Brain microvascular endothelial cell (primary cell): ENCODE data around the gene MTCP1.

ENCODE experiments used
- DNase-seq: peaks from one replicate; pipeline ENCODE4 v3.0.0-alpha.2; 2020
- H3K27ac ChIP-seq: fragments of 250-450 bp; sonication (Bioruptor Pico); 2 replicates; pipeline ENCODE4 v1.5.1; 2020; ENCODE audit warnings: mild to moderate bottlenecking, moderate library complexity
- H3K27me3 ChIP-seq: fragments of 250-450 bp; sonication (Bioruptor Pico); replicated peaks from 2 replicates; pipeline ENCODE4 v1.5.1; 2020; ENCODE audit warnings: mild to moderate bottlenecking
- H3K36me3 ChIP-seq: fragments of 250-450 bp; sonication (Bioruptor Pico); replicated peaks from 2 replicates; pipeline ENCODE4 v1.5.1; 2020; ENCODE audit warnings: mild to moderate bottlenecking
- H3K4me3 ChIP-seq: 2 replicates; pipeline ENCODE4 v1.5.1; 2011; ENCODE audit warnings: low read depth, mild to moderate bottlenecking, control low read depth, low read length, moderate library complexity
- in situ Hi-C: cut with HindIII; loops from 2 replicates; pipeline ENCODE4 v1.10.0; 2017; ENCODE audit warnings: low sequenced_read_pairs, low pct_ligation_motif_present
- TF ChIP-seq, protein P1 (sequence below): IDR thresholded peaks from 2 replicates; pipeline ENCODE4 v1.5.1; 2011; ENCODE audit warnings: low read depth, mild to moderate bottlenecking, moderate library complexity, low read length, control low read depth, inconsistent platforms; ENCODE audit errors: missing control alignments

MTCP1 gene

DNA sequence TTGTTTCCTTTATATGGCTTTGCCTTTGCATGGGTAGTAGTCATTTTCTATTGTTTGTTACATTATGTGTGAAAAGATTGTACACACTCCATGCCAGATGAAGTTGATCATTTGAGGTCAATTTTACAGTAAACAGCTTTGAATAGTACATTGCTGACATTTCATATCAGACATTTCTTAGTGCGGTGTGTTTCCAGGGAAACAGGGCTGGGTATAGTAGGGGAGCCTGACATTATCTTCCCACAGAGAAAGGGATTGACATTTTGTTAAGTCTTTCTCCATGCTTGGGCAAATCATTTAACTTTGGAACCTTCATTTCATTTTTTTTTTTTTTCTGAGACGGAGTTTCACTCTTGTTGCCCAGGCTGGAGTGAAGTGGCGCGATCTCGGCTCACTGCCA is 39.3 kb downstream of the MTCP1 start:
- Histone ChIP-seq H3K27ac (no peak overlapping the region), H3K27me3 (no peaks in the 10 kb centered on the region), H3K4me3 (no peak overlapping the region), H3K36me3 (no peaks in the 10 kb centered on the region)
- no peak for DNase-seq
- in situ Hi-C loops = no loop called here
- TF ChIP-seq, protein P1, sequence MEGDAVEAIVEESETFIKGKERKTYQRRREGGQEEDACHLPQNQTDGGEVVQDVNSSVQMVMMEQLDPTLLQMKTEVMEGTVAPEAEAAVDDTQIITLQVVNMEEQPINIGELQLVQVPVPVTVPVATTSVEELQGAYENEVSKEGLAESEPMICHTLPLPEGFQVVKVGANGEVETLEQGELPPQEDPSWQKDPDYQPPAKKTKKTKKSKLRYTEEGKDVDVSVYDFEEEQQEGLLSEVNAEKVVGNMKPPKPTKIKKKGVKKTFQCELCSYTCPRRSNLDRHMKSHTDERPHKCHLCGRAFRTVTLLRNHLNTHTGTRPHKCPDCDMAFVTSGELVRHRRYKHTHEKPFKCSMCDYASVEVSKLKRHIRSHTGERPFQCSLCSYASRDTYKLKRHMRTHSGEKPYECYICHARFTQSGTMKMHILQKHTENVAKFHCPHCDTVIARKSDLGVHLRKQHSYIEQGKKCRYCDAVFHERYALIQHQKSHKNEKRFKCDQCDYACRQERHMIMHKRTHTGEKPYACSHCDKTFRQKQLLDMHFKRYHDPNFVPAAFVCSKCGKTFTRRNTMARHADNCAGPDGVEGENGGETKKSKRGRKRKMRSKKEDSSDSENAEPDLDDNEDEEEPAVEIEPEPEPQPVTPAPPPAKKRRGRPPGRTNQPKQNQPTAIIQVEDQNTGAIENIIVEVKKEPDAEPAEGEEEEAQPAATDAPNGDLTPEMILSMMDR = no peak

DNA sequence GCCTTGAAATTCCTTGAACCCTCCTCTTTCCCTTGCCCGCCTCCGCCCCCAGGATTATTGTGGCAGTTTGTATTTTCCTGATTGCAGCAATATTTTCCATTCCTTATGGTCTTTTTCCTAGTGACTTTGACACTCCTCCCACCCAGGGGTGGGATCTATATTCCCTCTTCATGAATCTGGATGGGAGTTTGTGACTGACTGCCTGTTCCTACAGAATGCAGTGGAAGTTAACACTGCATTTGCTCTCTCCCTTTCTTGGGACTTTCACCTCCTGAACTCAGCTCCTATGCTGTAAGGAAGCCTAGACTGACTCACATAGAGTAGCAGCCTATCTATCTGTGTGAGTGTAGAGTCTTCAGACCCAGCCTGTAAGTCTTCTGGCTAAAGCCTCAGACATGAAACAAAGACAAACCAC is 42.1 kb downstream of the MTCP1 start:
- no peaks in the 10 kb centered on the region for H3K36me3 ChIP-seq
- peak overlapping the region; percentile 5 for H3K27ac ChIP-seq
- TF ChIP-seq, protein P1 = no peak
- H3K4me3 ChIP-seq = no peak overlapping the region
- H3K27me3 ChIP-seq = no peaks in the 10 kb centered on the region
- peak; percentile 48 for DNase-seq
- in situ Hi-C loops = no loop called here

DNA sequence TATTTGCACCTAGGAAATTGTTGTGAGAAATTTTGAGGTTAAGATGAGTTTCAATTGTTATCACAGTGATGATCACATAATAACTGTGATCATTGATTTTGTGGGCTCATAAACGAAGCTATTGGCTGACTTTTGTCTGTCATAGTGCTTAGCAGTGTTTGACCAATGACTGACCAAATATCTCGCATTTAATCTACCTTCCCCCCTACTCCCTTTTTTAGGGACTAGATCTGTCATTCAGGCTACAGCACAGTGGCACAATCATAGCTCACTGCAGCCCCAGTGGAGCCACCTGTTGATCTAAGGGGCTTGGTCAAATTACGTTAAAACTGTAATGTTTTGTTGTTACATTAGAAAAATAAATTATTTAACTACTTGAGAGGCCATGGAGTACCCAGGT is 42.8 kb downstream of the MTCP1 start:
- Histone ChIP-seq H3K27me3 (no peaks in the 10 kb centered on the region), H3K4me3 (peak overlapping the region; percentile 69), H3K27ac (peak overlapping the region; percentile 95), H3K36me3 (no peaks in the 10 kb centered on the region)
- in situ Hi-C loops = no loop called here
- TF ChIP-seq, protein P1 = no peak
- no peak for DNase-seq

DNA sequence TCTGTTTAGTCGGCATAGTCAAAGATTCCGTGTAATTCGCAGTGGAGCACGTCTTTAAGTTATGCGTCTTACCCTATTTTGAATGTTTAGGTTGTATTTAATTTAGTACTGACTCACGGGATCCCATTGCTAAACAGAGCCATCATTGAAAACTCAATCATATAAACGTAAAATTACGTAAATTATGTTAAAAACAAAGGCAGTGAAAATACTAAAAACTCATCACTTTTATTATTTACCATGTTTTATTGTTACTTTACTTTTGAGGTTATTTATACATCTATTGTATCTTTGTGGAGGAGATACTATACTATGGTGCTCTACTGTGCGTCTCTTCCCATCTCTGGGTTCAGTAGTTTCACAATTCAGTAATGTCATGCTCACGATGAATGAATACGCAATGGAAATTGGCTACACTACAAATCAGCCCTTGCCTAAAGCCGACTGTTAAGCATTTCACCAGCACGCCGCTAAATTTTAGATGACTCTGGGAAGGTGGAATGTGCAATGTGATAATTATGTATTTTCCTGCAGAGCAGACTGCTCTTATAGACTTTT is 43.3 kb downstream of the MTCP1 start:
- H3K27me3 ChIP-seq = no peaks in the 10 kb centered on the region
- H3K36me3 ChIP-seq = no peaks in the 10 kb centered on the region
- peak overlapping the region; percentile 95 for H3K27ac ChIP-seq
- in situ Hi-C loops = no loop called here
- DNase-seq = peak; percentile 45
- TF ChIP-seq, protein P1 = no peak
- H3K4me3 ChIP-seq = peak overlapping the region; percentile 69

DNA sequence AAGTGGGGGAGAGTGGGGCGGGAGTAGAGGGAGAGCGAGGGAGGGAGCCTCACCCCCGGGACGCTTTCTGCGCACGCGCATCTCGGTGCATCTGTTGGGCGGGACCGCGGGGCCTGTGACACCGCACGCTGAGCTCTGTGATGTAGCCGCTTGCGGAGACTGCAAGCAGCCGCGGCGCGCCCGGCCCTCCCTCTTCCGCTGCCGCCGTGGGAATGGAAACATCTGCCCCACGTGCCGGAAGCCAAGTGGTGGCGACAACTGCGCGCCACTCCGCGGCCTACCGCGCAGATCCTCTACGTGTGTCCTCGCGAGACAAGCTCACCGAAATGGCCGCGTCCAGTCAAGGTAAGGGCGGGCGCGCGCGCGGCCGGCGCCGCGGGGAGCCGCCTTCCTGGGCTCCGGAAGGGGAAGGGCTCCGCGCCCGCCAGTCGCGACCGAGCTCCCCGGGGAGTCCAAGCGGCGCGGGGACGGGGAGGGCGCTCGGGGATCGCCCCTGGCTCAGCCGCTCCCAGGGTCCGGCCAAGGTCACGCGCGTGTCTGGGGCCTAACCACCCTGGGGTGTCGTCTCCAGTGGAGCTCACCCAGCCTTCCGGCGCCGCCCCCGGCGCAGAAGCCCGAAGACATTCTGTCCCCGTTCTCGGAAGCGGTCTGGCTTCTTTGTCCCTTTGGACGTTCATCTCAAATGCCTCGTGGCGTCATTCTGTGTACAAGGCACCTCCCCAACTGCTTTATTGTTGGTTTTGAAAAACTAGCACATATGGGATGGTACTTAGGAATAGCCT is 44.0 kb downstream of the MTCP1 start, which contains the start of gene FUNDC2:
TSS of gene FUNDC2 (plus strand) at position 118 of the 782 bp plus-strand sequence. CDS start at position 213, 95 bp downstream.
- H3K27ac ChIP-seq = peak within 1 kb of the TSS; percentile 95
- peak; percentile 86 for DNase-seq
- no peaks in the 10 kb centered on the region for H3K36me3 ChIP-seq
- no peaks in the 10 kb centered on the region for H3K27me3 ChIP-seq
- peak within 1 kb of the TSS; percentile 69 for H3K4me3 ChIP-seq
- in situ Hi-C loops = no loop called here
- TF ChIP-seq, protein P1 = no peak
